Measurements from ENCODE around the gene ATAD5.

DNA sequence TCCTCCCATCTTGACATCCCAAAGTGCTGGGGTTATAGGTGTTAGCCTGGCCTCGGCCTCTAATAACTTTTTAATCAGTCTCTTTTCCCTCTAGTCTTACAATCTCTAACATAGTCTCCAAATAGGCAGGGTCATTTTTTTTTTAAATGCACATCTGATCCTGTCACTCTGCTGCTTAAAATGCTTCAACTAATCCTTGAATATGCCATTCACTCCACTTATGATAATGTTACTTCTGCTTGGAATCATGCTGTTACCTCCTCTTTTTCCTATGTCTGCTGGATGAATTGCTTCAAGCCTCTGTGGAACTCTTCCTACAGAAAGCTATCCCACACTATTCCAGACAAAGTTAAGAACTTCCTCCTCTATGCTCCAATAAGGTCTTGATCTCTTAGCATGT is 30.1 kb upstream of the ATAD5 start:
- no peak for TF ChIP-seq POLR2AphosphoS5 (IDR thresholded peaks at IDR 0.05)
- TF ChIP-seq, protein P1, sequence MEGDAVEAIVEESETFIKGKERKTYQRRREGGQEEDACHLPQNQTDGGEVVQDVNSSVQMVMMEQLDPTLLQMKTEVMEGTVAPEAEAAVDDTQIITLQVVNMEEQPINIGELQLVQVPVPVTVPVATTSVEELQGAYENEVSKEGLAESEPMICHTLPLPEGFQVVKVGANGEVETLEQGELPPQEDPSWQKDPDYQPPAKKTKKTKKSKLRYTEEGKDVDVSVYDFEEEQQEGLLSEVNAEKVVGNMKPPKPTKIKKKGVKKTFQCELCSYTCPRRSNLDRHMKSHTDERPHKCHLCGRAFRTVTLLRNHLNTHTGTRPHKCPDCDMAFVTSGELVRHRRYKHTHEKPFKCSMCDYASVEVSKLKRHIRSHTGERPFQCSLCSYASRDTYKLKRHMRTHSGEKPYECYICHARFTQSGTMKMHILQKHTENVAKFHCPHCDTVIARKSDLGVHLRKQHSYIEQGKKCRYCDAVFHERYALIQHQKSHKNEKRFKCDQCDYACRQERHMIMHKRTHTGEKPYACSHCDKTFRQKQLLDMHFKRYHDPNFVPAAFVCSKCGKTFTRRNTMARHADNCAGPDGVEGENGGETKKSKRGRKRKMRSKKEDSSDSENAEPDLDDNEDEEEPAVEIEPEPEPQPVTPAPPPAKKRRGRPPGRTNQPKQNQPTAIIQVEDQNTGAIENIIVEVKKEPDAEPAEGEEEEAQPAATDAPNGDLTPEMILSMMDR (IDR thresholded peaks at IDR 0.05; ENCODE audit: poor library complexity, severe bottlenecking) = no peak
- TF ChIP-seq EP300 (conservative IDR thresholded peaks at IDR 0.05; ENCODE audit: poor library complexity, severe bottlenecking) = no peak
- TF ChIP-seq RAD21 (conservative IDR thresholded peaks at IDR 0.05) = no peak
- TF ChIP-seq EZH2 (IDR thresholded peaks at IDR 0.05; ENCODE audit: borderline replicate concordance, insufficient read depth, low read length, poor library complexity, severe bottlenecking) = no peak
- no peak for TF ChIP-seq MXI1 (conservative IDR thresholded peaks at IDR 0.05; ENCODE audit: poor library complexity, severe bottlenecking)
- TF ChIP-seq, protein P2, sequence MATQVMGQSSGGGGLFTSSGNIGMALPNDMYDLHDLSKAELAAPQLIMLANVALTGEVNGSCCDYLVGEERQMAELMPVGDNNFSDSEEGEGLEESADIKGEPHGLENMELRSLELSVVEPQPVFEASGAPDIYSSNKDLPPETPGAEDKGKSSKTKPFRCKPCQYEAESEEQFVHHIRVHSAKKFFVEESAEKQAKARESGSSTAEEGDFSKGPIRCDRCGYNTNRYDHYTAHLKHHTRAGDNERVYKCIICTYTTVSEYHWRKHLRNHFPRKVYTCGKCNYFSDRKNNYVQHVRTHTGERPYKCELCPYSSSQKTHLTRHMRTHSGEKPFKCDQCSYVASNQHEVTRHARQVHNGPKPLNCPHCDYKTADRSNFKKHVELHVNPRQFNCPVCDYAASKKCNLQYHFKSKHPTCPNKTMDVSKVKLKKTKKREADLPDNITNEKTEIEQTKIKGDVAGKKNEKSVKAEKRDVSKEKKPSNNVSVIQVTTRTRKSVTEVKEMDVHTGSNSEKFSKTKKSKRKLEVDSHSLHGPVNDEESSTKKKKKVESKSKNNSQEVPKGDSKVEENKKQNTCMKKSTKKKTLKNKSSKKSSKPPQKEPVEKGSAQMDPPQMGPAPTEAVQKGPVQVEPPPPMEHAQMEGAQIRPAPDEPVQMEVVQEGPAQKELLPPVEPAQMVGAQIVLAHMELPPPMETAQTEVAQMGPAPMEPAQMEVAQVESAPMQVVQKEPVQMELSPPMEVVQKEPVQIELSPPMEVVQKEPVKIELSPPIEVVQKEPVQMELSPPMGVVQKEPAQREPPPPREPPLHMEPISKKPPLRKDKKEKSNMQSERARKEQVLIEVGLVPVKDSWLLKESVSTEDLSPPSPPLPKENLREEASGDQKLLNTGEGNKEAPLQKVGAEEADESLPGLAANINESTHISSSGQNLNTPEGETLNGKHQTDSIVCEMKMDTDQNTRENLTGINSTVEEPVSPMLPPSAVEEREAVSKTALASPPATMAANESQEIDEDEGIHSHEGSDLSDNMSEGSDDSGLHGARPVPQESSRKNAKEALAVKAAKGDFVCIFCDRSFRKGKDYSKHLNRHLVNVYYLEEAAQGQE (IDR thresholded peaks at IDR 0.05; ENCODE audit: borderline replicate concordance) = no peak

All from neural cell (in vitro differentiated cells).